BE2C (cell line): ENCODE data around the gene CBX3.
"Not testable (repeated sequence)": the region's sequence is repeated elsewhere in the genome, so short reads cannot be mapped to it uniquely, and the experiment has no call there.

Source experiments
- DNase-seq: peaks from one replicate; pipeline ENCODE4 v3.0.0-alpha.2; 2020
- H3K27me3 ChIP-seq: fragments of 250-450 bp; sonication (Bioruptor Pico); 2 replicates; pipeline ENCODE4 v1.5.1; 2020; ENCODE audit warnings: mild to moderate bottlenecking
- H3K36me3 ChIP-seq: fragments of 250-450 bp; sonication (Bioruptor Pico); 2 replicates; pipeline ENCODE4 v1.5.1; 2020; ENCODE audit warnings: mild to moderate bottlenecking
- H3K4me1 ChIP-seq: fragments of 250-450 bp; sonication (Bioruptor Pico); 2 replicates; pipeline ENCODE4 v1.5.1; 2020
- H3K4me3 ChIP-seq: 2 replicates; pipeline ENCODE4 v1.5.1; 2011; ENCODE audit warnings: low read depth, low read length
- H3K9me3 ChIP-seq: fragments of 250-450 bp; sonication (Bioruptor Pico); 2 replicates; pipeline ENCODE4 v1.5.1; 2020
- CTCF ChIP-seq: IDR thresholded peaks from 2 replicates; pipeline ENCODE4 v1.5.1; 2012; ENCODE audit warnings: mild to moderate bottlenecking, low read depth, low read length

CBX3 gene

GRCh38 chr7:26191233-26191973 lies 10.1 kb upstream of the CBX3 start:
- Histone ChIP-seq H3K27me3 (peaks cover 3% of the 10 kb centered on the region), H3K9me3 (no peaks in the 10 kb centered on the region), H3K36me3 (peaks cover 94% of the 10 kb centered on the region), H3K4me3 (no peak overlapping the region), H3K4me1 (peaks cover 20% of the 10 kb centered on the region)
- TF ChIP-seq CTCF, result no peak
- DNase-seq, result no peak

GRCh38 chr7:26191974-26192479 lies 9.5 kb upstream of the CBX3 start:
- DNase-seq, result no peak
- peaks cover 3% of the 10 kb centered on the region for H3K27me3 ChIP-seq
- no peak overlapping the region for H3K4me3 ChIP-seq
- H3K4me1 ChIP-seq, result peaks cover 24% of the 10 kb centered on the region
- no peaks in the 10 kb centered on the region for H3K9me3 ChIP-seq
- peaks cover 100% of the 10 kb centered on the region for H3K36me3 ChIP-seq
- TF ChIP-seq CTCF, result no peak

- H3K27me3 ChIP-seq, result peaks cover 3% of the 10 kb centered on the region
- TF ChIP-seq CTCF, result no peak
- H3K36me3 ChIP-seq, result peaks cover 100% of the 10 kb centered on the region
- H3K9me3 ChIP-seq, result no peaks in the 10 kb centered on the region
- no peak for DNase-seq
- H3K4me1 ChIP-seq, result peaks cover 24% of the 10 kb centered on the region
- H3K4me3 ChIP-seq, result no peak overlapping the region
These were observed 9.0 kb upstream of the CBX3 start for GRCh38 chr7:26192485-26193087.

GRCh38 chr7:26193432-26194207 lies 7.9 kb upstream of the CBX3 start:
- no peak for TF ChIP-seq CTCF
- no peaks in the 10 kb centered on the region for H3K9me3 ChIP-seq
- no peak overlapping the region for H3K4me3 ChIP-seq
- DNase-seq, result no peak
- H3K36me3 ChIP-seq, result peaks cover 96% of the 10 kb centered on the region
- peaks cover under 1% of the 10 kb centered on the region for H3K27me3 ChIP-seq
- peaks cover 24% of the 10 kb centered on the region for H3K4me1 ChIP-seq

GRCh38 chr7:26194764-26195163 lies 6.8 kb upstream of the CBX3 start:
- not testable (repeated sequence) for DNase-seq, H3K9me3 ChIP-seq, H3K27me3 ChIP-seq, H3K4me3 ChIP-seq
- Histone ChIP-seq H3K4me1 (peaks cover 21% of the 10 kb centered on the region), H3K36me3 (peaks cover 96% of the 10 kb centered on the region)

- TF ChIP-seq CTCF, result no peak
- Histone ChIP-seq H3K4me1 (peaks cover 21% of the 10 kb centered on the region), H3K4me3 (0 out of 2 replicates have a peak overlapping the region, but pooled peaks have one; percentile 2), H3K36me3 (peaks cover 94% of the 10 kb centered on the region), H3K9me3 (no peaks in the 10 kb centered on the region), H3K27me3 (no peaks in the 10 kb centered on the region)
- DNase-seq, result no peak
These were observed 6.4 kb upstream of the CBX3 start for GRCh38 chr7:26195182-26195581.
